ENCODE results near the gene LRCH2.
"Not testable (repeated sequence)": the region's sequence is repeated elsewhere in the genome, so short reads cannot be mapped to it uniquely, and the experiment has no call there.

LRCH2 gene, protein sequence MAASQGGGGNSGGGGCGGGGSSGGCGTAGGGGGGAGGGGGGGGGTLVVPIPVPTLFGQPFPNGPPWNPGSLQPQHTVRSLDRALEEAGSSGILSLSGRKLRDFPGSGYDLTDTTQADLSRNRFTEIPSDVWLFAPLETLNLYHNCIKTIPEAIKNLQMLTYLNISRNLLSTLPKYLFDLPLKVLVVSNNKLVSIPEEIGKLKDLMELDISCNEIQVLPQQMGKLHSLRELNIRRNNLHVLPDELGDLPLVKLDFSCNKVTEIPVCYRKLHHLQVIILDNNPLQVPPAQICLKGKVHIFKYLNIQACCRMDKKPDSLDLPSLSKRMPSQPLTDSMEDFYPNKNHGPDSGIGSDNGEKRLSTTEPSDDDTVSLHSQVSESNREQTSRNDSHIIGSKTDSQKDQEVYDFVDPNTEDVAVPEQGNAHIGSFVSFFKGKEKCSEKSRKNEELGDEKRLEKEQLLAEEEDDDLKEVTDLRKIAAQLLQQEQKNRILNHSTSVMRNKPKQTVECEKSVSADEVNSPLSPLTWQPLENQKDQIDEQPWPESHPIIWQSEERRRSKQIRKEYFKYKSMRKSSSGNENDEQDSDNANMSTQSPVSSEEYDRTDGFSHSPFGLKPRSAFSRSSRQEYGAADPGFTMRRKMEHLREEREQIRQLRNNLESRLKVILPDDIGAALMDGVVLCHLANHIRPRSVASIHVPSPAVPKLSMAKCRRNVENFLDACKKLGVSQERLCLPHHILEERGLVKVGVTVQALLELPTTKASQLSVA

DNA sequence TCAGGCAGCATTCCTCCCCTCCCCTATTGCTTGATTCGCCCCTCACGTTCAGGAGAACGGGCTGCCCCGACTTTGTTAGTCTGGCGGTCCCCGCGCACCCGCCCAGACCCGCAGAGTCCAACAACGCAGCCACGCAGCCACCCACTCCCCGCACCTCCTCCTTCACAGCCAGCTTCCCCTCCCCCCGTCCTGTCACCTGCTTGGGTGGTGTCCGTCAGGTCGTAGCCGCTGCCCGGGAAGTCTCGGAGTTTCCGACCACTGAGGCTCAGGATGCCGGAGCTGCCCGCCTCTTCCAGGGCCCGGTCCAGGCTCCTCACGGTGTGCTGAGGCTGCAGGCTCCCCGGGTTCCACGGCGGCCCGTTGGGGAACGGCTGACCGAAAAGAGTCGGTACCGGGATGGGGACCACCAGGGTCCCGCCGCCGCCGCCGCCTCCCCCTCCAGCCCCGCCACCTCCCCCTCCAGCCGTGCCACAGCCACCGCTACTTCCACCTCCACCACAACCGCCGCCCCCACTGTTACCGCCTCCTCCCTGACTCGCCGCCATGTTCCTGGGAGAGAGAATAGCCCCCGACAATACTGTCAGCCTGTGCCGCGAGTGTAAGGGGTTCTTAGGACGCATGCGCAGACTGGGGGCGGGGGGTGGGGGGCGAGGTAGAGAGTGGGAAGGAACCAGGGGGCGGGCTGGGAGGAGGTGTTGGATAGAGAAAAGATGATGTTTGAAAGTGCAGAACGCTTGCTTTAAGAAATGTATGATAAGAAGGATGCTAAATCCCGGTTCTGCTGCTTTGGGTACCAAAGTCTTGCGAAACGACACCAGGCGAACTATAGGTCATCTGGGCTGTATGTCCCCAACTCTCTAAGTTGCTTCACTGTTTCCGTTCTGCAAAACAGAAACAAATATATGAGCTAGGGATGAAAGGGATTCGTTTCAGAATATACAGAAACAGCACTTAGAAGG is at the start of gene LRCH2:
TSS of gene LRCH2 (minus strand) at position 600 of the 959 bp plus-strand sequence. CDS start at position 545, 55 bp downstream.
- peak; percentile 60 to 70 for DNase-seq

DNA sequence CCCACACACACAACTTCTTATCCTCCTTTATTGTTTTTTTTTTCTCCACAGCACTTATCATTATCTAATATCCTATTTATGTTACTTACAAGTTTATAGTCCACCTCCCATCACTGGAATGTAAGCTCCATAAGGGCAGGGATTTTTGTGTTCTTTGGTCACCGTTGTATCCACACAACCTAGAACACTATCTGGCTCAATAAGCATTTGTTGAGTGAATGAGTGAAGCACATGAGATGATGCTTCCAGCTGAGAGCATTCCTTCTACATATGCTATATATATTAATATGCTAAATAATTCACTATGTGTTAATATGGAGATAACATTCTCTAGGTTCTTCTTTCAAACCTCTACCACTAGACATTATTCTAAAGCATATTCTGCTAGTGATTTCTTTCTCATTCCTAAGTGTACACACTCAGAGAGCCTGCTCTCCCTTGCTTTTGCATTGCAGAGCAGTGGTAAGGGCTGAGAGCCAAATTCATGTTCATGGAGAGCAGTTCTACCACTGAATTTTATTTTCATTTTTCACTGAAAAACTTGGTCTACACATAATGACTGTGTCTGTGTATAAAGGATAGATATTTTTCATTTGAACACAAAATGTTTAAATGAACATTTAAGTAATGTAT is 35.3 kb upstream of the LRCH2 start:
- DNase-seq = no peak

DNA sequence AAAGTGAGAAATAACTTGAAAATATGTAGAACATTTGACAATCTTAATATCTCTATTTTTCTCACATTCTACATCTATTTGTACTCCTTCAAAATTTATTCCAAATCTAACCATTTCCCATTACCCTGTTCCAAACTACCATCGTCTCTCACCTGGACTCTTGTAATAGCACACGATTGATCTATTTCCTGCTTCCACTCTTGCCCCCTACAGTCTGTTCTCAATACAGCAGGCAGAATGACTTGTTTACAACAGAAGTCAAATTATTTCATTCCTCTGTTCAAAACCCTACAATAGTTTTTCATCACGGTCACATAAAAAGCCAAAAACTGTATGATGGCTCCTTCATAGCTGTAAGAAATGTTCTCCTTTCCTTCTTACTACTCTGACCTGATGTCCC is 34.5 kb upstream of the LRCH2 start:
- peak in 1 of 2 experiments; percentile 13 for DNase-seq

DNA sequence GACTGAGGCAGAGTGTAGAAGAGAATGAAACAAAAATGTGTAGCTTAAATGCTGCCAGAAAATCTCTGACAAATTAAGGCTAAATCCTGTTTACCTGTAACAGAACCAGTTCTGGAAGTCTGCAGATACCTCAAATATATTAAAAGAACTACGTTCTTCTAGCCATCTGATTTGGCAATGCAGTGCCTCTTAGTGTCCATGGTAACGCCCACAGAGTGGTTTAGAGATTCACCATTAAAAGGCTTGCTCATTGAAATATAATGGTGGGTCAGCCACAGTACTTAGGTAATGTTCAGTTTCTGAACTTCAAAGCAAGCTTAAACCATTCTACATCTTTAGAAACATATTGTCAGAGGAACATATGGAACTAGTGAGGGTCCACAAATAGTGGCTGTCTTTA is 32.4 kb upstream of the LRCH2 start:
- no peak for DNase-seq

DNA sequence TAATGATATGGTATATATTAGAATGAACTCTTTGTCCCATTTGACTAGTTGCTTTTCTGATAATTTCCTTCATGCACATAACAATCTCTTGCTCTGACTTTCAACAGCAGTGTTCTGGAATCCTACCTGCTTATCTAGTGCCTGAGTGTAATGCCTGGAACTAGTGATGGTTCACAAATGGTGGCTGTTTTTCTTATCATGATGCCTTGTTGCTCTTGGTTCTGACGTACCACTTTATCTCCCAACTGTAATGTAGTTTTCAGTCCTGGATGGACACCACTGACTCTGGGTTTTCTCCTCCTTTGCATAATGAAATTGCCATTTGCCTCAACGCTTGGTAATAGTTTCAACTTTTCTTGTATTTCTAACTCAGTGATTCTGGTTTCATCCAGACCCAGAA is 30.1 kb upstream of the LRCH2 start:
- no peak for DNase-seq

DNA sequence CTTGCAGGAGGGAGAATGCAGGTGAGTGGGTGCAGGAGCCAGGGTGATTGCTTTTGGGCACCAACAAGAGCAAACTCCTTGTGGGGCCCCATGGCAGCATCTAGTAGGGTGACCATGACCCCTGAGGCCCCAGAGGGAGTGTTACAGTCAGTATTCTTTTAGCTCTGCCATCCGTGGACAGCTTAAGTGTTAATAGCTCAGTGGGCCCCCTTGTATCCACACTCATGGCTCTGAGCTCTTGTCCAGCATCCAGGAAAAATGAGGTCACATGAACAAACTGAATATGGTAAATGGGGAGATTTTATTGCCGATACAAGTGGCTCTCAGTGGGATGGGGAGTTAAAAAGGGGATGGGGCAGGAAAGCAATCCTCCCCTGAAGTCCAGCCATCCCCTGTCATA is 27.3 kb upstream of the LRCH2 start:
- no peak for DNase-seq

DNA sequence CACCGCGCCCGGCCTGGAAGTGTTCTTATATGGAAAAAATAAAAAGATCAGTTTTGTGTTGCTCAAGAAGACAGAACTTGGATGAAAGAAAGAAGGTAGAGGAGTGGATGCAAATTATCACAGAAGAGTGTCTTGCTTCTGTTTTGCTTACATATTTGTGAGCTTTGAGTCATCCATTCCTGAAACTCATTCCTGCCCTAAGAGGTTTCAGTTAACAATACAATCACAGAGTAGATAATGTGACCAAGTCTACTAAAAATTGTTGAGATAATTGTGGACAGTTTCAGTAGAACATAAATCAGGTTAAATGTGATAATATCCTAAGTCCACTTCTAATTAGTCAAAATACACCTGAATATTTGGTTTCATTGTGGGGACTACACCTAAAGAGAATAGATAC is 26.4 kb upstream of the LRCH2 start:
- DNase-seq = no peak

DNA sequence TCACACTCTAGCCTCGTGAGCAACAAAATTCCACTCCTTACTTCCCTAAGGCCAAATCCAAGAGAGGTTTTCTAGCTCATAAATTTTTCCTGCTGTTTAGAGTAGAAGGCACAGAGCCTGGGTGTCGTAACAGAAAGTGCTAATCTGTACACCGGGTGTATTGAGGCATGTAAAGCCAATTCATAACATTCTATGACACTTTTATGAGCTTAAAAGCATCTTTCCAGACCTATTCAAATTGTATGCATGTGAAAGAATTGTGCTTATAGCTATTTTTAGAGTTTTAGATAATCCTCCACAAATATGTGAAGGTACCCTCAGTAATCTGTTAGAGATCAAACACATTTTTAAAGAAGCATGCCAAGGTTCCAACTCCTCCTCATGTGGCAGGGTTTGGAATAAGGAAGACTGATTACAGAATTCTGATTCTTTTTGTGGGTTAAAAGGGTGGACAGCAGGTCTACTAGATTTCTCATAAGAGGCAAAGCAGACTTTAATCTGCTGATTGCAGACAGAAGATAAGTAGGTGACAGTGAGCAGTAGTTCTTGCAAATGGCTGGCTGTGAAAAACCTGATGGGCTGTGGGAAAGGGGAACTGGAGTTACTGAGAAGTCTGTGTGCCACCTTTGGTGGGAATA is 25.5 kb upstream of the LRCH2 start:
- no peak for DNase-seq

DNA sequence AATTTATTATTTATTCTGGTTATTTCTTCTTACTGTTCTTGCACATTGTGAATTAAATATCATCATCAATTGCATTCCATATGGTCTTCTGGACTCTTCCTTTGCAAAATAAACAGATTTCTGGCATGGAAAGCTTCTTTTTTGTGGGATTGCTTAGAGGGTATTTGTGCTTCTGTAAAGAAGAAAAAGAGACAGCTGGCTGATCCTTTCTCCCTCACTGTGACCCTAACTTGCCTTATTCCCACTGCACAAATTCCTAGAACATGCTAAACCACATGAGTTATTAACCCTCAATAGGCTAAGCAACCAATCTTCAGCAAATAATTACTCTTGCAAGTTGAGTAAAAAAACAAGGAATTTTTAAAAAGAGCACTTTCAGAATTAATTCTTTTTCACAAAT is 23.8 kb upstream of the LRCH2 start:
- DNase-seq = no peak

DNA sequence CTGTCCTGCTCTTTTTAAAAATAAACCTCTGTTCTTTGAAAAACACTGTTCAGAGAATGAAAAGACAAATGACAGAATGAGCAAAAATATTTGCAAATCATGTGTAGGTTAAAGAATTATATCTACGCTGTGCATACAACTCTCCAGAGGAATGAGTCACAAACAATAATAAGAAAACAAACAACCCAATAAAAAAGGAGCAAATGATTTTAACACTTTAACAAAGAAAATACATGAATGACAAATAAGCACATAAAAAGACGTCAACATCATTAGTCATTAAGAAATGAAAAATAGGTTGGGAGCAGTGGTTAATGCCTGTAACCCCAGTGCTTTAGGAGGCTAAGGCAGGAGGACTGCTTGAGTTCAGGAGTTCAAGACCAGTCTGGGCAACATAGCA is 21.1 kb upstream of the LRCH2 start:
- no peak for DNase-seq

DNA sequence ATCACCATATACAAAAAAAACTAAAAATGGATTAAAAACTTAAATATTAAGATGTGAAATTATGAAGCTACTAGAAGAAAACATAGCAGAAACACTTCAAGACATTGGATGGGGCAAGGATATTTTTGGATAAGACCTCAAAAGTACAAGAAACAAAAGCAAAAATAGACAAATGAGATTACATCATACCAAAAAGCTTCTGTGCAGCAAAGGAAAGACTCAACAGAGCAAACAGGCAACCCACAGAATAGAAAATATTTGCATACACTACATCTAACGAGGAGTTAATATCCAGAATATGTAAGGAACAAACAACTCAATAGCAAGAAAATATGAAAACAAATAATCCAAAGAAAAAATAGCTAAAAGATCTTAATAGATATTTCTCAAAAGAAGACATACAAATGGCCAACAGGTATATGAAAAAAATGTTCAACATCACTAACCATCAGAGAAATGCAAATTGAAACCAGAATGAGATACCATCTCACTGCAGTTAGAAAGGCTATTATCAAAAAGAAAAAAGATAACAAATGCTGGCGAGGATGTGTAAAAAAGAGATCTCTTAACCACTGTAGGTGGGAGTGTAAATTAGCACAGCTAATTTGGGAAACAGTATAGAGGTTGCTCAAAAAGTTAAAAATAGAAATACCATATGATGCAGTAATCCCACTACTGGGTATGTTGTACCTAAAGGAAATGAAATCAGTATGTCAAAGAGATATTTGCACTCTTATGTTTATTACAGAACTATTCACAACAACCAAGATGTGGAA is 17.8 kb upstream of the LRCH2 start:
- no peak for DNase-seq

DNA sequence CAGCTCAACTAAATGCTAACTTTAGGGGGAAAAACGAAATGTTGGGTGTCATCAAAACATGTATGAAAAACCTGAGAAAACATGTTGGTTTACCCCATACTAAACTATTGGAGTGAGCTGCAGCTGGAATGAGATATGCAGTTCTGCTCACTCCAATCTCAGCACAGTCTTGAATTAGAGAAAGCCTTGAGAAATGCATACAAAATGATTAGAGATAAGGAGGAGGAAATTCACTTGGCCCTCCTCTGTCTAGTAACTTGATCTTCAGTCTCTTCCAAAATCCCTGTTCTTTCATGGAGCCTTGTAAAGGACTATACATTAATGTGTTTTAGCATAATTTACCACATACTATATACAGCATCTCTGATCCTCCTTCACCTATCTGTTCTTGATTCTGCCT is 3.2 kb upstream of the LRCH2 start:
- DNase-seq = no peak

DNA sequence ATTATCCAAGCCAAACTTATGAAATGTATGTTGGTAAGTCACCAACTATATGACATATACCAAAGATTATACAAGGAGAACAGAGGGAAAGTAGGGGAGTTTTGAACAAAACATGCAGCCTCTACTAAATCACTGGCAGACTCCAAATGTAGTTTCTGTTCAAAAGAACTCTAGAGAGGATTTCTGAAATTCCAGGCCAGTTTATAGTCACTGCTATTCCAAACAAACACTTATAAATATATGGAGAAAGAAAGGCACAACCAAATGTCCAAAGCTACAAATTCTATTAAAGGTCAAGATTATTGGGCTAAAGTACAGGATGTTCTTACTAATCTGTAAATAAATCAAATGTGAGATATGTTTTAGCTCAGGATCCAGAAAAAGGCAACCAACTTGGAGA is 2.7 kb upstream of the LRCH2 start:
- no peak for DNase-seq

DNA sequence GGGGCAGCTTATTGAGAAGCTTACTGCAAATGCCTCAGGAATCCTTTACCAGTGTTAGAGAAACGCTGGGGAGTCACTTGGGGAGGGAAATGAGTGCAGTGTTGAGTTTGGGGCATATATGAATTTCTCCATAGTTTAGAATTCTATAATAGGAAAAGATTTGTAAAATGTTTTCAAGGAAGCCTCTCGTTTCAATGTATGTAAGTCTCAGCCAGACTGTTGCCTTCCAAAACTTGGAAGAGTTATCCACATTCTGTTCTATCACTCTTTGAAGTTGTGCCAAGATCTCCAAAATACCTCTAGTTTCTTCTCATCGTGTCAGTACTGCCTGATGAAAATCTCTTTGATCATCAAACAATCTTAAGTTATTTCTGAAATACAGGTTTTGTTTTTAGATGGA is 565 bp upstream of the LRCH2 start:
- no peak for DNase-seq

DNA sequence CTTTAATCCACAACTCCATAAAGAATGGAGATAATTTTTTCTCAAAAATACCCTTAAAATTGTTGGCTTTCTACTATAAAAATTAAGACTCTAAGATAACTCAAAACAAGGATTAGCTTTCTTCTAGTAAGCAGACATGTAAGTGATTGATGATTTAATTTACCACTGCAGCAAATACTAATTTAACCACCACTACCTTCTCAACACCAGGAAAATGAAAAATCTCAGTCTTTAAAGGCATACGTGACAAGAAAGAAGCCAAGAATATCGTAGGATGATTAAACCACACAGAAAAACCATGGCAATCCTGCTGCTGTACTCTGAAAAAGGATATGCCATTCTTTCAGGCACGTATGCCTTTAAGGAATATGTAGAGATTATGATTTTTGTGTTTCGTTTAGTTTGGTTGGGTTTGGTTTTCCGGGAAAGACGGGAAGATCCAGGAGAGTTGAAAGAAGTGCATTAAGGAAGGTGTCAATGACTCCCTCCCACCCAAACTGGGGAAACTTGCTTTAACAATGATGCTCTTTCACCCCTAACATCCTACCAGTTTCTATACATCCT is 881 bp downstream of the LRCH2 start:
- DNase-seq = no peak

DNA sequence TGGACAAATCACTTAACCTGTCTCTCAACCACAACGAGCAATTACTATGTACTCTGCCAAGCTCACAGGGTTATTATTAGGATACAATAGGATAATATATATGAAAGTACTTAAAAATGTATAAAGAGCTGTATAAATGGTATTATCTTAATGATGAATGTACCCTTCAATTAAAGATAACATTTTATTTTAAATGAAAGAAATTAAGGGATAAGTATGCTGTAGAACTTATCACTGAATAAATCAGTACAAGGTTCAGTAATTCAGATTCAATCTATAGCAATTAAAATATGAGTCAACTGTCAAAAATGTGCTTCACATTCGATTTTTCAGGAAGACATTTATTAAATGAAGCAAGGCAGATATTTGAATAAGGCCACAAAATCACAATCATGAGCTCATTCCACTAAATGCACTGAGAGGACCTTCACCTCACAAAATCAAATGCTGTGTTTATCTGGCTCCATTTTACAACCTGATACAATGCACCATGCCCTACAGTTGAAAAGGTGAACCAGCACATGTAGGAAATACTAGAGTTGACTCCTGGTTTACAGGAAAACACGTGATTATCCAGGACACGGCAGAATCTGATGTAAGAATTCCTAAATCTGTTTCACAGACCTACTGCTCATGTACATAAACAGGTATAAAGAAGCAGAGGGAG is 4.4 kb downstream of the LRCH2 start:
- DNase-seq = peak in 1 of 2 experiments; percentile 45

DNA sequence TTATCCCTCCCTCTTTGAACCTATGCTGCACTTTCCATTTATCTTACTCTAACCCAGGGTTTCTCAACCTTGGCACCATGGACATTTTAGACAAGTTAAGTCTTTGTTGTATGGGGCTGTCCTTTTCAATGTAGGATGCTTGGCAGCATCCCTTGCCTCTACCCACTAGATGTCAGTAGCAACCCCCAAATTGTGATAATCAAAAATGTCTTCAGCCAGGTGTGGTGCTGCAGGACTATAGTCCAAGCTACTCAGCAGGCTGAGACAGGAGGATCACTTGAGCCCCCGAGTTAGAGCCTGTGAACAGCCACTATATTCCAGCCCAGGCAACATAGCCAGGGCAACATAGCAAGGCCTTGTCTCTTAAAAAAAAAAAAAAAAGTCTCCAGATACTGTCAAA is 7.0 kb downstream of the LRCH2 start:
- peak; percentile 40 to 78 for DNase-seq

DNA sequence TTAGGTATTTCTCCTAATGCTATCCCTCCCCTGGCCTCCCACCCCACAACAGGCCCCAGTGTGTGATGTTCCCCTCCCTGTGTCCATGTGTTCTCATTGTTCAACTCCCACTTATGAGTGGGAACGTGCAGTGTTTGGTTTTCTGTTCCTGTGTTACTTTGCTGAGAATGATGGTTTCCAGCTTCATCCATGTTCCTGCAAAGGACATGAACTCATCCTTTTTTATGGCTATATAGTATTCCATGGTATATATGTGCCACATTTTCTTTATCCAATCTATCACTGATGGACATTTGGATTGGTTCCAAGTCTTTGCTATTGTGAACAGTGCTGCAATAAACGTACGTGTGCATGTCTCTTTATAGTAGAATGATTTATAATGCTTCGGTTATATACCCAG is 16.6 kb downstream of the LRCH2 start:
- DNase-seq = not testable (repeated sequence)

DNA sequence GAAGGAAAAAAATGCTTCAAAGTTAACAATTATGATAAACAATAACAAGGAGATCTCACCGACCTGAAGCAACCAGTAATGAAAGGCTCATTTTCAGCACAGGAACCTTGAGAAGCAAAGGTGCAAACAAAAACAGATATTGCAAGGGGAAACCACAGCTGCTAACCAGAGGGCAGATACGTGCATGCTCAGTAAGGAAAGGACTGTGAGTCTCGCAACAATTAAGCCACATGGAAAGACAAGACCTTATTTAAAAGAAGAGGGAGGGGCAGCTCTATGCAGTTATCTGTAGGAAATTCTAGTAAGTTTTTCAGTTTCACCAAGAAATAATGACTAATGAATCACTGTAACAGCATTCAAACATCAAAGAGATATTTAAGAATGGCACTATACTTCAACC is 19.3 kb downstream of the LRCH2 start:
- DNase-seq = no peak

DNA sequence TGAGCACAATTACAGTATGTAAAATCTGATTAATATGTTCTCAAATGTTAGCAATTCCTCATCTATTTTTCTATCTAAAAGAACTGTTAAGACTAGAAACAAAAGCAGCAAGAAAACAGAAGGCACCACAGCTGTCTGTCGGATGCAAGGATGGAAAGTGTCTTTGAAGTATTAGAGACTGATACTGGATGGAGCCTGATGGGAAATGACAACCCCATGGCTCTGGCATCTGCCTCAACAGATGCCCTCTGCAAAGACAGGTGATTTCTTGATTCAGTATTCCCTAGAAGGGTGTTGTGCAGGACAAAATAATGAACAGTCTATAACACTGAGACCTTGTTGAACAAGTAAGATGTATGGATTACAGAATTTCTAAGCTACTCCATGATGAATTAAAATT is 19.7 kb downstream of the LRCH2 start:
- DNase-seq = no peak
